ENCODE results near the gene CWC25.
"Not testable (repeated sequence)": the region's sequence is repeated elsewhere in the genome, so short reads cannot be mapped to it uniquely, and the experiment has no call there.

CWC25 gene

GRCh38 chr17:38824899-38825761 lies at the start of gene CWC25:
Gene CWC25, minus strand, starts transcription at chr17:38825321. Its CDS starts 138 bp downstream, at chr17:38825183.
- DNase-seq = peak; percentile 85 to 95

- no peak for DNase-seq
Observed at GRCh38 chr17:38873640-38874380, 48.7 kb upstream of the CWC25 start.

- DNase-seq = no peak
Observed at GRCh38 chr17:38872671-38873385, 47.7 kb upstream of the CWC25 start.

- no peak for DNase-seq
Observed at GRCh38 chr17:38872027-38872511, 46.9 kb upstream of the CWC25 start.

- DNase-seq = no peak
Observed at GRCh38 chr17:38871247-38872015, 46.3 kb upstream of the CWC25 start.

GRCh38 chr17:38870259-38871165 lies 45.4 kb upstream of the CWC25 start:
- DNase-seq = peak; percentile 43 to 50

GRCh38 chr17:38869526-38870258 lies 44.6 kb upstream of the CWC25 start, which contains the start of gene LASP1:
Gene LASP1, plus strand, starts transcription at chr17:38870058. Its CDS starts 132 bp downstream, at chr17:38870190.
- peak; percentile 84 for DNase-seq

GRCh38 chr17:38868817-38869525 lies 43.9 kb upstream of the CWC25 start:
- peak; percentile 83 to 85 for DNase-seq

- DNase-seq = peak in 1 of 2 donors; percentile 30
Observed at GRCh38 chr17:38867968-38868816, 43.1 kb upstream of the CWC25 start.

GRCh38 chr17:38867179-38867967 lies 42.3 kb upstream of the CWC25 start:
- peak in 1 of 2 donors; percentile 41 for DNase-seq

- no peak for DNase-seq
Observed at GRCh38 chr17:38864636-38865398, 39.7 kb upstream of the CWC25 start.

- no peak for DNase-seq
Observed at GRCh38 chr17:38861399-38861843, 36.3 kb upstream of the CWC25 start.

GRCh38 chr17:38857271-38857670 lies 32.1 kb upstream of the CWC25 start:
- no peak for DNase-seq

GRCh38 chr17:38855101-38855714 lies 30.1 kb upstream of the CWC25 start:
- DNase-seq = not testable (repeated sequence)

- DNase-seq = peak; percentile 89 to 95
Observed at GRCh38 chr17:38853292-38854219, 28.4 kb upstream of the CWC25 start, which contains the start of gene RPL23. Gene RPL23, minus strand, starts transcription at chr17:38853721. Its CDS starts 11 bp downstream, at chr17:38853710.
